ENCODE measurements around the gene CNTN4.

- TF ChIP-seq CTCF (IDR thresholded peaks at IDR 0.05) (no peak), POLR2A (IDR thresholded peaks at IDR 0.05) (no peak)
Measured at GRCh38 chr3:3005146-3005744, 906.6 kb downstream of the CNTN4 start.
